Measurements from ENCODE around the gene SAE1. TPM values are rescaled to one million over a fixed set of nuclear protein-coding genes. Genes with fewer than 3 reads are reported as not detected.
A peak's percentile ranks its signal among the peaks of the same experiment; 100 is the strongest.

Gene SAE1
- total and polyA plus RNA-seq, 2 experiments from 2014 or later, result 97.2 to 112 TPM

- peak overlapping the region; percentile 98 for H3K4me2 ChIP-seq
- DNase-seq (ENCODE audit: low spot score), result peak; percentile 42
Measured at GRCh38 chr19:47228937-47229675, 98.5 kb downstream of the SAE1 start.

GRCh38 chr19:47229676-47230053, 99.0 kb downstream of the SAE1 start:
- H3K27me3 ChIP-seq, result no peaks in the 10 kb centered on the region
- TF ChIP-seq EZH2 (IDR thresholded peaks at IDR 0.05; ENCODE audit: borderline replicate concordance) (no peak), EZH2phosphoT487 (IDR thresholded peaks at IDR 0.05; ENCODE audit: low read depth, severe bottlenecking, unreplicated experiment) (no peak), CTCF (IDR thresholded peaks at IDR 0.05; ENCODE audit: poor library complexity) (no peak)
- peaks cover 28% of the 10 kb centered on the region for H3K79me2 ChIP-seq
- no peaks in the 10 kb centered on the region for H3K9me2 ChIP-seq (replicated peaks; ENCODE audit: insufficient read depth)
- peak overlapping the region; percentile 97 for H3K4me3 ChIP-seq
- H3K9me3 ChIP-seq (ENCODE audit: low read depth), result no peaks in the 10 kb centered on the region
- H3K27ac ChIP-seq, result peak overlapping the region; percentile 99
- H3K36me3 ChIP-seq (replicated peaks; ENCODE audit: insufficient read depth, low read depth), result no peaks in the 10 kb centered on the region
- H4K20me1 ChIP-seq (ENCODE audit: insufficient read depth, poor library complexity, severe bottlenecking), result peaks cover 2% of the 10 kb centered on the region
- H3K4me2 ChIP-seq, result peak overlapping the region; percentile 98
- peak; percentile 39 for DNase-seq (ENCODE audit: low spot score)
- H3K4me1 ChIP-seq (ENCODE audit: insufficient read depth), result peaks cover 38% of the 10 kb centered on the region
- 12% methylated on average over 9 of the region's 9 CpGs for WGBS (ENCODE audit: low lambda C conversion rate, missing lambda C conversion rate)
- H2AFZ ChIP-seq, result no peak overlapping the region

More at GRCh38 chr19:47228937-47229675, 98.5 kb downstream of the SAE1 start:
- peaks cover 33% of the 10 kb centered on the region for H3K79me2 ChIP-seq
- 45% methylated on average over 10 of the region's 10 CpGs for WGBS (ENCODE audit: low lambda C conversion rate, missing lambda C conversion rate)
- H3K4me3 ChIP-seq, result peak overlapping the region; percentile 97
- H4K20me1 ChIP-seq (ENCODE audit: insufficient read depth, poor library complexity, severe bottlenecking), result peaks cover 2% of the 10 kb centered on the region
- H2AFZ ChIP-seq, result no peak overlapping the region
- no peaks in the 10 kb centered on the region for H3K36me3 ChIP-seq (replicated peaks; ENCODE audit: insufficient read depth, low read depth)
- no peaks in the 10 kb centered on the region for H3K9me3 ChIP-seq (ENCODE audit: low read depth)
- H3K27me3 ChIP-seq, result no peaks in the 10 kb centered on the region
- H3K4me1 ChIP-seq (ENCODE audit: insufficient read depth), result peaks cover 38% of the 10 kb centered on the region
- no peak for TF ChIP-seq CTCF (IDR thresholded peaks at IDR 0.05; ENCODE audit: poor library complexity)
- TF ChIP-seq EZH2 (IDR thresholded peaks at IDR 0.05; ENCODE audit: borderline replicate concordance), result no peak
- no peak for TF ChIP-seq EZH2phosphoT487 (IDR thresholded peaks at IDR 0.05; ENCODE audit: low read depth, severe bottlenecking, unreplicated experiment)
- no peaks in the 10 kb centered on the region for H3K9me2 ChIP-seq (replicated peaks; ENCODE audit: insufficient read depth)
- H3K27ac ChIP-seq, result peak overlapping the region; percentile 99

GRCh38 chr19:47230054-47230920, 99.7 kb downstream of the SAE1 start:
- 2% methylated on average over 37 of the region's 84 CpGs for WGBS (ENCODE audit: low lambda C conversion rate, missing lambda C conversion rate)
- Histone ChIP-seq H3K4me1 (ENCODE audit: insufficient read depth) (peaks cover 38% of the 10 kb centered on the region), H2AFZ (peak overlapping the region; percentile 40), H3K9me3 (ENCODE audit: low read depth) (no peaks in the 10 kb centered on the region), H3K4me3 (peak overlapping the region; percentile 97), H3K27ac (peak overlapping the region; percentile 99), H3K9me2 (replicated peaks; ENCODE audit: insufficient read depth) (no peaks in the 10 kb centered on the region), H3K79me2 (peaks cover 26% of the 10 kb centered on the region), H3K4me2 (peak overlapping the region; percentile 98), H4K20me1 (ENCODE audit: insufficient read depth, poor library complexity, severe bottlenecking) (peaks cover 2% of the 10 kb centered on the region), H3K36me3 (replicated peaks; ENCODE audit: insufficient read depth, low read depth) (no peaks in the 10 kb centered on the region), H3K27me3 (no peaks in the 10 kb centered on the region)
- TF ChIP-seq EZH2 (IDR thresholded peaks at IDR 0.05; ENCODE audit: borderline replicate concordance) (no peak), CTCF (IDR thresholded peaks at IDR 0.05; ENCODE audit: poor library complexity) (peak; percentile 71), EZH2phosphoT487 (IDR thresholded peaks at IDR 0.05; ENCODE audit: low read depth, severe bottlenecking, unreplicated experiment) (no peak)
- peak; percentile 77 for DNase-seq (ENCODE audit: low spot score)

All from hepatocyte (in vitro differentiated cells).